Central memory CD8-positive, alpha-beta T cell (primary cell): ENCODE data around the gene PGLYRP2.
"Not testable (repeated sequence)": the region's sequence is repeated elsewhere in the genome, so short reads cannot be mapped to it uniquely, and the experiment has no call there.

Source experiments
- ATAC-seq: fragments of 150-1000 bp; cut with Tn5 transposase; replicated peaks from 2 replicates; pipeline ENCODE4 v1.10.0; 2022; ENCODE audit warnings: mild to moderate bottlenecking, moderate FRiP score, moderate number of reproducible peaks; ENCODE audit not compliant: poor library complexity, severe bottlenecking; ENCODE audit errors: extremely low read depth
- DNase-seq, 2 donors: peaks; one replicate each; pipeline ENCODE4 v3.0.0; 2021; ENCODE audit warnings: low spot score in 2 of 2
- H3K27ac Mint-ChIP-seq: one replicate; pipeline ENCODE4 v1.8.0; 2022; ENCODE audit warnings: low read depth, mild to moderate bottlenecking, moderate library complexity, mixed read lengths
- H3K27me3 Mint-ChIP-seq: one replicate; pipeline ENCODE4 v1.8.0; 2022; ENCODE audit warnings: mixed read lengths
- H3K36me3 Mint-ChIP-seq: one replicate; pipeline ENCODE4 v1.8.0; 2022; ENCODE audit warnings: mild to moderate bottlenecking, moderate library complexity, mixed read lengths; ENCODE audit not compliant: insufficient read depth
- H3K4me1 Mint-ChIP-seq: one replicate; pipeline ENCODE4 v1.8.0; 2022; ENCODE audit warnings: mixed read lengths
- H3K4me3 Mint-ChIP-seq: one replicate; pipeline ENCODE4 v1.8.0; 2022; ENCODE audit warnings: mild to moderate bottlenecking, moderate library complexity, mixed read lengths
- H3K9me3 Mint-ChIP-seq: one replicate; pipeline ENCODE4 v1.8.0; 2022; ENCODE audit warnings: mixed read lengths

PGLYRP2 gene

GRCh38 chr19:15475611-15476010 lies 3.7 kb downstream of the PGLYRP2 start:
- Mint-ChIP-seq H3K4me3 (no peak overlapping the region), H3K4me1 (peaks cover 23% of the 10 kb centered on the region), H3K27ac (no peak overlapping the region)

GRCh38 chr19:15475169-15475568 lies 4.1 kb downstream of the PGLYRP2 start:
- Mint-ChIP-seq H3K4me1 (peaks cover 26% of the 10 kb centered on the region), H3K9me3 (no peaks in the 10 kb centered on the region), H3K36me3 (peaks cover 4% of the 10 kb centered on the region), H3K4me3 (no peak overlapping the region), H3K27ac (no peak overlapping the region), H3K27me3 (no peaks in the 10 kb centered on the region)
- DNase-seq (no peak), ATAC-seq (no peak)

More at GRCh38 chr19:15475611-15476010, 3.7 kb downstream of the PGLYRP2 start:
- H3K27me3 Mint-ChIP-seq = no peaks in the 10 kb centered on the region
- ATAC-seq (no peak), DNase-seq (no peak)
- H3K9me3 Mint-ChIP-seq = no peaks in the 10 kb centered on the region
- peaks cover 4% of the 10 kb centered on the region for H3K36me3 Mint-ChIP-seq

DNA sequence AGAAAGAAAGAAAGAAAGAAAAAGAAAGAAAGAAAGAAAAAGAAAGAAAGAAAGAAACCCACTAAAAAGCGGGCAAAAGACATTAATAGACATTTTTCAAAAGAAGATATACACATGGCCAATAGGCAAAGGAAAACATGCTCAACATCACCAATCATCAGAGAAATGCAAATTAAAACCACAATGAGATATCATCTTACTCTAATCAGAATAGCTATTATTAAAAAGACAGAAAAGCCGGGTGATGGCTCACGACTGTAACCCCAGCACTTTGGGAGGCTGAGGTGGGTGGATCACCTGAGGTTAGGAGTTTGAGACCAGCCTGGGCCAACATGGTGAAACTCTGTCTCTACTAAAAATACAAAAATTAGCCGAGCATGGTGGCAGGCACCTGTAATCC lies 5.5 kb downstream of the PGLYRP2 start:
- not testable (repeated sequence) for H3K27me3 Mint-ChIP-seq, H3K36me3 Mint-ChIP-seq, H3K9me3 Mint-ChIP-seq, ATAC-seq, H3K4me3 Mint-ChIP-seq, H3K27ac Mint-ChIP-seq, DNase-seq
- peaks cover 35% of the 10 kb centered on the region for H3K4me1 Mint-ChIP-seq

GRCh38 chr19:15471639-15472101 lies 7.6 kb downstream of the PGLYRP2 start:
- Mint-ChIP-seq H3K4me3 (peak overlapping the region; percentile 25), H3K27ac (no peak overlapping the region), H3K36me3 (peaks cover 2% of the 10 kb centered on the region), H3K4me1 (peaks cover 49% of the 10 kb centered on the region), H3K27me3 (no peaks in the 10 kb centered on the region), H3K9me3 (no peaks in the 10 kb centered on the region)
- no peak for ATAC-seq
- no peak for DNase-seq

- no peaks in the 10 kb centered on the region for H3K27me3 Mint-ChIP-seq
- peak overlapping the region; percentile 16 for H3K27ac Mint-ChIP-seq
- ATAC-seq (peak; percentile 51), DNase-seq (no peak)
- peaks cover 4% of the 10 kb centered on the region for H3K36me3 Mint-ChIP-seq
- peak overlapping the region; percentile 70 for H3K4me3 Mint-ChIP-seq
- no peaks in the 10 kb centered on the region for H3K9me3 Mint-ChIP-seq
- peaks cover 53% of the 10 kb centered on the region for H3K4me1 Mint-ChIP-seq
Measured at GRCh38 chr19:15469513-15470297, 9.6 kb downstream of the PGLYRP2 start.

DNA sequence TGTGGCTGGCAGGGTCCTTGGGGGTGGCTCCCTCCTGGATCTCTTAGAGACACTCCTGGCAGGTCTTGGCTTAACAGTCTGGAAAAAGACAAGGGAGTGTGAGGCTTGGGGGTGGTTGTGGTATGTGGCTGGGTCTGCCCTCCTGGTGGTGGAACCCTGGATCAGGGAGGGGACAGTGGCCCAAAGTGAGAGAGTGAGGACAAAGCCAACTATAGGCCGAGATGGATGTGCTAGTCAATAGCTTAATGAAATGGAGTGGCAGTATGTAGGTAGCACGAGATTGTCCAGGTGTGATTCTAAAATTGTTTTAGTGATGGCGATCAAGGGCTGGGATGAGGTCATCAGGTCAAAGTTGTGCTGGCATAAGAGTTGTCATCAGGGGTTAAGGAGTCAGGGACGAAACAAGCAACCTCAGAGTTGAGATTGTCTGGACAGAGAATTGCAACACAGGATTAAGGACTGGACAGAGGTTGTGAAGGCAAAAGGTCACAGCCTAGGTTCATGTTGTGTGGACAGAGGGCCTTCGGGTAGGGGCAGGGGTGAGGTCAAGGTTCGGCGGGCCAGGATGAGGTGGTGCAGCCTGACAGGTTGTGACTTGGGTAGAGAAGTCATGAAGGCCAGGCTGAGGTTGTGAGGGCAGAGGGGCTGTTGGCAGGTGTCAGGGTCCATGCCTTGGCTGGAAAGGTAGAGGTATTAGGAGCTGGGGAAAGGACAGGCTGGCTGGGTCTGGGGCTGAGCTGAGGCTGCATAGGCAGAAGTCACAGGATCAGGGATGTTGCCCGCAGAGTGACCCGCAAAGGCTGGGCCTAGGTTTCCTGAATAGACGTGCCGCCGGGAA lies 10.4 kb downstream of the PGLYRP2 start:
- ATAC-seq = no peak
- Mint-ChIP-seq H3K27me3 (no peaks in the 10 kb centered on the region), H3K27ac (peak overlapping the region; percentile 16), H3K4me1 (peaks cover 57% of the 10 kb centered on the region), H3K4me3 (peak overlapping the region; percentile 70), H3K9me3 (no peaks in the 10 kb centered on the region), H3K36me3 (peaks cover 9% of the 10 kb centered on the region)
- no peak for DNase-seq

- DNase-seq (no peak), ATAC-seq (no peak)
- Mint-ChIP-seq H3K27ac (peak overlapping the region; percentile 89), H3K9me3 (no peaks in the 10 kb centered on the region), H3K4me1 (peaks cover 57% of the 10 kb centered on the region), H3K36me3 (peaks cover 16% of the 10 kb centered on the region), H3K4me3 (peak overlapping the region; percentile 39), H3K27me3 (no peaks in the 10 kb centered on the region)
Measured at GRCh38 chr19:15467734-15468214, 11.5 kb downstream of the PGLYRP2 start.

- peak; percentile 18 for ATAC-seq
- no peak for DNase-seq
- Mint-ChIP-seq H3K27me3 (no peaks in the 10 kb centered on the region), H3K36me3 (peaks cover 19% of the 10 kb centered on the region), H3K9me3 (no peaks in the 10 kb centered on the region), H3K4me1 (peaks cover 57% of the 10 kb centered on the region), H3K4me3 (peak overlapping the region; percentile 62), H3K27ac (peak overlapping the region; percentile 89)
Measured at GRCh38 chr19:15466851-15467733, 12.2 kb downstream of the PGLYRP2 start.

GRCh38 chr19:15464394-15465385 lies 14.6 kb downstream of the PGLYRP2 start, which contains the start of gene RASAL3:
RASAL3 (minus strand) TSS chr19:15464544; CDS start chr19:15464358, 186 bp downstream.
- Mint-ChIP-seq H3K27ac (peak within 1 kb of the TSS; percentile 90), H3K9me3 (no peaks in the 10 kb centered on the region), H3K27me3 (no peaks in the 10 kb centered on the region), H3K4me3 (peak within 1 kb of the TSS; percentile 92), H3K36me3 (peaks cover 34% of the 10 kb centered on the region), H3K4me1 (peaks cover 62% of the 10 kb centered on the region)
- DNase-seq (peak; percentile 39 to 41), ATAC-seq (peak; percentile 76)

DNA sequence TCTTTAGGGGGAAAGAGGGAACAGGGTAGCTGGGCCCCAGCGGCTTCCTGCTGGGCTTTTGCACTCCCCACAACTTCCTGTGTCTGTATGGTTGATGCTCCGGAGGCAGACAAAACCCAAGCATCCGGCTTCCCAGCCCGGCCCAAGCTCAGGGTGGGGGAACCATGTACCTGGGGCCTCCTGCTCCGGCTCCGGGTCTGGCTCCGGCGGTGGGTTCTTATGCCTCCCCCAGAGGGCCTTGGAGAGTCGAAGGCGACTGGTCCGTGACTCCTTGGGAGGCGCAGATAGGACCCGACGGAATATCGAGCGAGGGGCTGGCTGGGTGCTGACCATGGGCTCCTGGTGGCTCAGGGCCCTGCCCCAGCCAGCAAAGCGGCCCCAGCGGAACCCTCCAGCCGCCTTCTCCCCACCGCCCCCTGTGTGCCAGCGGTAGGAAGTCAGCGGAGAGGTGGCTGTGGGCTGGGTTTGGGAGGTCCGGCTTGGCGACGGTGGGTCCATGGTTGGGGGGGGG lies 15.4 kb downstream of the PGLYRP2 start:
- peak; percentile 91 for ATAC-seq
- Mint-ChIP-seq H3K27me3 (no peaks in the 10 kb centered on the region), H3K4me3 (peak overlapping the region; percentile 92), H3K27ac (peak overlapping the region; percentile 90), H3K36me3 (peaks cover 38% of the 10 kb centered on the region), H3K4me1 (peaks cover 56% of the 10 kb centered on the region), H3K9me3 (no peaks in the 10 kb centered on the region)
- peak; percentile 60 to 73 for DNase-seq

- peaks cover 41% of the 10 kb centered on the region for H3K36me3 Mint-ChIP-seq
- H3K4me3 Mint-ChIP-seq = peak overlapping the region; percentile 92
- H3K27me3 Mint-ChIP-seq = no peaks in the 10 kb centered on the region
- no peaks in the 10 kb centered on the region for H3K9me3 Mint-ChIP-seq
- peaks cover 35% of the 10 kb centered on the region for H3K4me1 Mint-ChIP-seq
- no peak for DNase-seq
- no peak for ATAC-seq
- peak overlapping the region; percentile 82 for H3K27ac Mint-ChIP-seq
Measured at GRCh38 chr19:15461694-15462093, 17.6 kb downstream of the PGLYRP2 start.
